Kidney (tissue), 14 donors: Measurements from ENCODE around the gene LRRC4C. TPM values are rescaled to one million over a fixed set of nuclear protein-coding genes. Genes with fewer than 3 reads are reported as not detected.

Source experiments
- DNase-seq, 5 donors: peaks; one replicate each; pipeline ENCODE4 v3.0.0-alpha.2; 2013 to 2020
- FAIRE-seq: peaks from 2 replicates; lab custom pipeline; 2012; peaks lifted over from hg19 to GRCh38; lab: Jason Lieb, UNC
- H3K27ac ChIP-seq, 2 donors: one replicate each; pipeline ENCODE4 v1.7.0; 2013; ENCODE audit warnings: low read depth in 2 of 2, low read length in 2 of 2, inconsistent platforms in 1 of 2
- H3K27me3 ChIP-seq: one replicate; pipeline ENCODE4 v1.7.1; 2013; ENCODE audit warnings: low read length, inconsistent platforms; ENCODE audit not compliant: control insufficient read depth, insufficient read depth
- H3K36me3 ChIP-seq, 3 donors: one replicate each; pipeline versions ENCODE4 v1.7.0 to v1.7.1; 2013; ENCODE audit warnings: low read length in 3 of 3, control low read depth in 1 of 3, inconsistent platforms in 1 of 3; ENCODE audit not compliant: insufficient read depth in 3 of 3, control insufficient read depth in 2 of 3
- H3K4me1 ChIP-seq, 3 donors: one replicate each; pipeline versions ENCODE4 v1.7.0 to v1.7.1; 2013; ENCODE audit warnings: low read length in 3 of 3, inconsistent platforms in 1 of 3, low read depth in 1 of 3; ENCODE audit not compliant: control insufficient read depth in 2 of 3, insufficient read depth in 2 of 3
- H3K4me3 ChIP-seq, 3 donors: one replicate each; pipeline versions ENCODE4 v1.7.0 to v1.8.1; 2013; ENCODE audit warnings: low read length in 3 of 3, control low read depth in 1 of 3, inconsistent platforms in 1 of 3
- H3K9ac ChIP-seq, 3 donors: one replicate each; pipeline versions ENCODE4 v1.7.0 to v1.7.1; 2013; ENCODE audit warnings: low read length in 3 of 3, control low read depth in 1 of 3, inconsistent platforms in 1 of 3
- H3K9me3 ChIP-seq, 3 donors: one replicate each; pipeline versions ENCODE4 v1.7.0 to v1.7.1; 2013; ENCODE audit warnings: low read length in 3 of 3, control low read depth in 1 of 3, inconsistent platforms in 1 of 3; ENCODE audit not compliant: control insufficient read depth in 2 of 3, insufficient read depth in 1 of 3
- CTCF ChIP-seq: IDR thresholded peaks from 3 replicates; pipeline ENCODE4 v1.5.1; 2012; ENCODE audit warnings: mild to moderate bottlenecking, moderate library complexity, borderline replicate concordance; ENCODE audit not compliant: insufficient read depth; ENCODE audit errors: extremely low read depth
- intact Hi-C: fragments of 100-400 bp; cut with DNase I; formaldehyde crosslinking; loops from one replicate; pipeline ENCODE4 v1.11.1; 2022
- polyA plus RNA-seq: library from polyadenylated mRNA; stranded (reverse); fragments of 350-450 nt; fragmentation: Illumina TruSeq; extraction: RNeasy Lipid Tissue Mini Kit (QIAGEN cat#74804); gene quantifications from one replicate; pipeline ENCODE4 v1.2.3, GENCODE V29; 2014; ENCODE audit warnings: low read depth, low replicate concordance; ENCODE audit not compliant: insufficient read depth
- total RNA-seq: library from RNA; stranded (reverse); fragmentation: NEBNext Ultra II Directional; extraction: Animal tissue kit (Norgen Biotek cat#: 25700); gene quantifications from one replicate; pipeline ENCODE4 v1.2.1, GENCODE V29; 2021
- donor health status: control.
- donor health status: control.
- donor health status: control.
- donor health status: control.
- donor health status: control.
- donor health status: DM: yes; HTN: yes; CAD: no.
- donor health status: Normal renal cell carcinoma (clear cell type).

The LRRC4C gene
- total and polyA plus RNA-seq, 2 donors from 2014 or later = 0.26 to 1.6 TPM

DNA sequence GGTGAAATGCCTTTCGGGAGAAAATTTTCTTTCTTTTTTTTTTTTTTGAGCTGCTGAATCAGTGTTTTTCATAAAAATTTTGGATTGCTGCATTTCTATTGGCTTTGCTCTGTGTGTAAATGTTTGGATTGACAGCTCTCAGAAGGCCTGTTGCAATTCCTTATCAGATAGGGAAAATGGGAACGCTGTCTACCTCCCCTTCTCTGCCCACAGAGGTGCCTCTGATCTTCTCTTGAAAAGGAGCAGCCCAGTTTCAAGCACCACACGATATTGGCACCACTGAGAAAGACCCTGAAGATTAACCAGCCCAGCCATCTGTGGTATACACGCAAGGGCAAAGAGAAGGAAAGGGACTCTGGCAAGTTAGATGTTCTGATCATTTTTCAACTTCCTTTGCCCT is 1272.2 kb downstream of the LRRC4C start:
- no peaks in the 10 kb centered on the region for H3K27me3 ChIP-seq
- no peak overlapping the region for H3K9ac ChIP-seq
- TF ChIP-seq CTCF = no peak
- H3K27ac ChIP-seq = no peak overlapping the region
- intact Hi-C loops = no loop called here
- FAIRE-seq (no peak), DNase-seq (no peak)
- no peak overlapping the region for H3K4me3 ChIP-seq
- no peaks in the 10 kb centered on the region for H3K36me3 ChIP-seq
- H3K9me3 ChIP-seq = no peaks in the 10 kb centered on the region
- no peaks in the 10 kb centered on the region for H3K4me1 ChIP-seq

DNA sequence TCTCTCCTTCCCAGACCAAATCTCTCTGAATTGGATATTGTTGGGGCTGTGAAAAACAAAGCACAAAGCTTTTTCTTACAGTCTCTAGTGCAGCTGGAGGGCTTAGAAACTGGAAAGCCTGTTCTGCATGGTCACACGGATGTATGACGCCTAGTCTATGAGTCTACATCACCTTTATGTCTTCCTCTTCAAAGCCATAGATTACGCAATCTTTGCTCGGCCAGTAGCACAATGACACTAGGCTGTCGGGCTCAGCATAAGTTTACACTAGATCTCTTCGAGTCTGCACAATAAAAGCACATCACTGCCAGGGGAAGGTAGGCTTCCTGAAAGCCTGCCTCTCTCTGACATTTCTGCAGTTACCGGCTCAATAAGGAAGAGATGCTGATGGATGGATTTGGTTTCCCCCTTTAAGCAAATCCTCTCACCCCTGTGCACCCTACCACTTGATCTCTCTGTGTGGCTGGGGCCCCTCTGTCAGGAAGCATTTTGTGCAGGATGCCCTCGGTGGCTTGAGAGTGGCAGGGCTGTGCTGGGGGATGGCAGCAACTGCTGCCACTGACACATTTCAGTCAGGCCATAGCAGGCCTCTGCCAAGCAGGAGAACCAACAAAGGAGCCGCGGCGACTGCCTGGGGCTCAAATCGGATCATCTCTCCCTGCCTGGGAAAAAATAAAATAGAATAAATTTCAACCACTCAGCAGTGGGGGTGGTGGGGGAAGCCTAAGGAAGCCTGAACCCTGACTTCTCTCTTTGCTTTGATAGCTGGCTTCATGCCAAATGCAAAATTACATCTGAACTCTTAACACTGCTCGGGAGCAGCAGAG is 1272.8 kb downstream of the LRRC4C start:
- Histone ChIP-seq H3K27ac (no peak overlapping the region), H3K4me1 (no peaks in the 10 kb centered on the region), H3K9ac (no peak overlapping the region), H3K27me3 (no peaks in the 10 kb centered on the region), H3K9me3 (no peaks in the 10 kb centered on the region), H3K36me3 (no peaks in the 10 kb centered on the region), H3K4me3 (no peak overlapping the region)
- no peak for TF ChIP-seq CTCF
- intact Hi-C loops = no loop called here
- no peak for FAIRE-seq
- DNase-seq = peak in 4 of 5 donors; percentile 31 to 56 (median 50)

GRCh38 chr11:40185793-40186192 is 1273.7 kb downstream of the LRRC4C start:
- H3K27ac ChIP-seq = no peak overlapping the region
- H3K9me3 ChIP-seq = no peaks in the 10 kb centered on the region
- no peaks in the 10 kb centered on the region for H3K4me1 ChIP-seq
- H3K9ac ChIP-seq = no peak overlapping the region
- H3K36me3 ChIP-seq = no peaks in the 10 kb centered on the region
- no peak for TF ChIP-seq CTCF
- no peak overlapping the region for H3K4me3 ChIP-seq
- intact Hi-C loops = no loop called here
- no peak for DNase-seq
- no peak for FAIRE-seq
- no peaks in the 10 kb centered on the region for H3K27me3 ChIP-seq
